ENCODE data around the gene PLB1.
"Not testable (repeated sequence)": the region's sequence is repeated elsewhere in the genome, so short reads cannot be mapped to it uniquely, and the experiment has no call there.

PLB1 gene

DNA sequence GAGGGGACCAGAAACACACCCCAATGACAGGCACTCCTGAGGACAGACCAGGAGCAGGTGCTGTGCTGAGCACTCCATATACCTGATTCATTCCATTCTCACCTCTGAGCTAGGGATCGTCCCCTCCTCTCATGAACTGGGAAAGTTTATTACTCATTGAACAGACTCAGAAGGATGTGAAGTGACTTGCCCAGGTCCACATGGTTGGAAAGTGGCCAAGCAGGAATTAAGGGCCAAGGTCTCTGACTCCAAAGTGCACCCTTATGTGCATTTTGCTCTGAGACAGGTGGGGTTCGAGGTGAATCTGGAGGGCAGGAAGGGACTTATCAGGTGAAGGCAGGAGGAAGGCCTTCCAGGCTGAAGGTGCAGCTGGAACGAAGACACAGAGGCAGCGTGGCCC lies 25.1 kb upstream of the PLB1 start:
- intact Hi-C loops (cut with DNase I; ENCODE audit: low total_unique reads): no loop called here
- H3K4me3 ChIP-seq: no peak overlapping the region
- no peaks in the 10 kb centered on the region for H3K36me3 ChIP-seq
- no peak overlapping the region for H3K27ac ChIP-seq
- peaks cover 0 to 6% (median 2%) of the 10 kb centered on the region in 4 donors for H3K4me1 ChIP-seq
- DNase-seq: no peak
- no peaks in the 10 kb centered on the region for H3K9me3 ChIP-seq
- TF ChIP-seq CTCF (IDR thresholded peaks at IDR 0.05): no peak
- no peaks in the 10 kb centered on the region for H3K27me3 ChIP-seq

DNA sequence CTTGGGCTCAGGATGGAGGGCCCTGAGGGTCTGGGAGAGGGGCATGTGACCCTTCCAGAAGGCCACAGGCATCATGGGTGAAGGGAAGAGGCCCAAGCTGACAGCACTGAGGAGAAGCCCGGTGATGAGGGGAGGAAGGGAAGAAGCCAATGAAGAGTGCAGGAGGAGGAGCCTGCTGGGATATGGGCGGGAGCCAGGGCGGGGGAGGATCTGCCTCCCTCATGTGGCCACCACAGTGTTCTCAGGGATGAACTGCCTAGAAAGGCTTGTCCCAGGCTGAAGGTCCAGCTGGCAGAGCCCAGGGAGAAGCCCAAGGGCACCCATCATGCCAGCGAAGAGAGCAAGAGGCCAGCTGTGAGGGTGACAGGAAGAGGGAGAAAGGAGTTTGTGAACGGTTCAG lies 24.6 kb upstream of the PLB1 start:
- no peaks in the 10 kb centered on the region for H3K9me3 ChIP-seq
- TF ChIP-seq CTCF (IDR thresholded peaks at IDR 0.05): no peak
- no peak for DNase-seq

DNA sequence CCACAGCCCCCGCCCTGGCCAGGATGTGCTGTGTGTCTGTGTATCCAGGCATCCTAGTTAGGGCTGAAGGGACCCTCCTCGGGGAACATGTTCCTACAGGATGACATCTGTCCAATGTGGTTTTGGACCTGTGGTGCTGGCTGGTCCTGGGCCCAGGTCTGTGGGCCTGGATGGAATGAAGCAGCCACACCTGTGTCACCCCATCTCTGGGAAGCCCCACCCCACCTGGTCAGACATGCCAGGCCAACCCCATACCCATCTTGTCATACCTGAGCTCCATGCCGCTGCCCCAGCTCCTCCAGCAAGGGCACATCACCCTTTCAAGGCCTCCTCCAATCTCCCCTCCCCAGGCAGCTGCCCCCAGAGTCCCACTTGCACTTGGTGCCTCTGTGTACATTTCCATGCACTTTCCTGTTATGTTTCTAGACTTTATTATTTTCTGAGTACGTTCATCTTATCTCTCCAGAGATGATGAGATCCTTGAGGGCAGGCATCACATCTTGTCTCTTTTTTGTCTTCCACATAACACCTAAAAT lies 24.1 kb upstream of the PLB1 start:
- H3K9me3 ChIP-seq: no peaks in the 10 kb centered on the region
- H3K36me3 ChIP-seq: no peaks in the 10 kb centered on the region

More for the DNA sequence above, 24.6 kb upstream of the PLB1 start:
- Histone ChIP-seq H3K4me1 (peaks cover 0 to 6% (median 2%) of the 10 kb centered on the region in 4 donors), H3K4me3 (no peak overlapping the region), H3K27ac (no peak overlapping the region), H3K36me3 (no peaks in the 10 kb centered on the region), H3K27me3 (no peaks in the 10 kb centered on the region)
- intact Hi-C loops (cut with DNase I; ENCODE audit: low total_unique reads): no loop called here

DNA sequence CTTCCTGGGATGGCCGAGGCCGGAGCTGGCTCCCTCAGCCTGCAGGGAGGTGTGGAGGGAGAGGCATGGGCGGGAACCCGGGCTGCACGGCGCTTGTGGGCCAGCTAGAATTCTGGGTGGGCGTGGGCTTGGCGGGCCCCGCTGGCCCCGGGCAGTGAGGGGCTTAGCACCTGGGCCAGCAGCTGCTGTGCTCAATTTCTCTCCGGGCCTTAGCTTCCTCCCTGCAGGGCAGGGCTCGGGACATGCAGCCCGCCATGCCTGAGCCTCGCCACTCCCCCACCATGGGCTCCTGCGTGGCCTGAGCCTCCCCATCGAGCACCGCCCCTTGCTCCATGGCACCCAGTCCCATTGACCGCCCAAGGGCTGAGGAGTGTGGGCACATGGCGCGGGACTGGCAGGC lies 23.2 kb upstream of the PLB1 start:
- H3K4me3 ChIP-seq; H3K27me3 ChIP-seq; H3K4me1 ChIP-seq; intact Hi-C loops (cut with DNase I; ENCODE audit: low total_unique reads); H3K36me3 ChIP-seq; H3K27ac ChIP-seq; H3K9me3 ChIP-seq; DNase-seq: not testable (repeated sequence)

More for the DNA sequence above, 24.1 kb upstream of the PLB1 start:
- no peak overlapping the region for H3K4me3 ChIP-seq
- no peak overlapping the region for H3K27ac ChIP-seq
- intact Hi-C loops (cut with DNase I; ENCODE audit: low total_unique reads): no loop called here
- H3K27me3 ChIP-seq: no peaks in the 10 kb centered on the region
- peaks cover 0 to 6% (median 2%) of the 10 kb centered on the region in 4 donors for H3K4me1 ChIP-seq
- DNase-seq: no peak
- TF ChIP-seq CTCF (IDR thresholded peaks at IDR 0.05): no peak

DNA sequence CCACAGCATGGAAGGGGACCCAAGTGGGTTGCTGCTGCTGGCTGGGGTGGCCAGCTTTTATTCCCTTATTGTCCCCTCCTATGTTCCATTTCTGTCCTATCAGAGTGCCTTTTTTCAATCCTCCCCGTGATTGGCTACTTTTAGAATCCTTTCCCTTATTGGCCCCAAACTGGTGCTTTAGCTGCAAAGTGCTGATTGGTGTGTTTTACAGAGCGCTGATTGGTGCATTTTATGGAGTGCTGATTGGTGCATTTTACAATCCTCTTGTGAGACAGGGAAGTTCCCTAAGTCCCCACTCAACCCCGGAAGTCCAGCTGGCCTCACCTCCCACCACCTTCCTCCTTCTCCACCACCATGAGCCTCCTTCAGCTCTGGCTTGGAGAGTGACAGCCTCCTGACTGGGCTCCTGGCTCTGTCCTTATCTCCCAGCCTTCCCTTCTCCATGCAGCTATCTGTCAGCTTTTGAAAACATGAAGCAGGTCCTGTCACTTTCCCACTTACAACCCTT lies 20.7 kb upstream of the PLB1 start:
- H3K27ac ChIP-seq: no peak overlapping the region
- TF ChIP-seq CTCF (IDR thresholded peaks at IDR 0.05): no peak
- H3K36me3 ChIP-seq: no peaks in the 10 kb centered on the region
- H3K27me3 ChIP-seq: no peaks in the 10 kb centered on the region
- no peak for DNase-seq
- H3K9me3 ChIP-seq: no peaks in the 10 kb centered on the region
- H3K4me3 ChIP-seq: no peak overlapping the region
- intact Hi-C loops (cut with DNase I; ENCODE audit: low total_unique reads): no loop called here
- peaks cover 0 to 3% (median 0%) of the 10 kb centered on the region in 4 donors for H3K4me1 ChIP-seq

- Histone ChIP-seq H3K27ac (no peak overlapping the region), H3K9me3 (no peaks in the 10 kb centered on the region), H3K4me3 (no peak overlapping the region), H3K36me3 (no peaks in the 10 kb centered on the region), H3K27me3 (no peaks in the 10 kb centered on the region), H3K4me1 (no peaks in the 10 kb centered on the region)
- DNase-seq: no peak
- no peak for TF ChIP-seq CTCF (IDR thresholded peaks at IDR 0.05)
- intact Hi-C loops (cut with DNase I; ENCODE audit: low total_unique reads): no loop called here
These were observed 18.8 kb upstream of the PLB1 start for GRCh38 chr2:28477087-28477486.

Data from tibial artery (tissue), 4 donors.